ENCODE results near the gene TMEM171. TPM values are rescaled to one million over a fixed set of nuclear protein-coding genes. Genes with fewer than 3 reads are reported as not detected.

TMEM171 gene
- total and polyA plus RNA-seq, 8 donors = 0.16 to 0.87 (median 0.27) TPM; not detected in 1

Other genes with a start within 250 kb of the TMEM171 start
- gene FCHO2, start 164.5 kb upstream of the TMEM171 start, total RNA-seq = 10 to 100 TPM; 11.9 to 28.1 (median 12.6) TPM
- gene FCHO2, start 164.5 kb upstream of the TMEM171 start, polyA plus RNA-seq = 1 to 10 TPM; 4.6 to 5.9 TPM
- not detected for gene TMEM174, start 52.6 kb downstream of the TMEM171 start, total RNA-seq
- gene TMEM174, start 52.6 kb downstream of the TMEM171 start, polyA plus RNA-seq = not detected

Measured in pancreas (tissue), 8 donors.